HG03159 (cell line): ENCODE data around the gene SARS1.

ENCODE experiments used
- ATAC-seq: cut with Tn5 transposase; IDR thresholded peaks from one replicate; pipeline ENCODE4 v1.9.1; 2021; ENCODE audit warnings: mild to moderate bottlenecking, moderate library complexity; ENCODE audit not compliant: unreplicated experiment

Gene SARS1

GRCh38 chr1:109248797-109249629, 35.3 kb downstream of the SARS1 start, which contains the start of gene CELSR2:
CELSR2 (plus strand) TSS chr1:109249539; CDS start chr1:109250080, 541 bp downstream.
- peak; percentile 66 for ATAC-seq

- peak; percentile 28 for ATAC-seq
These were observed 36.1 kb downstream of the SARS1 start for GRCh38 chr1:109249654-109250401.

- no peak for ATAC-seq
These were observed 36.9 kb downstream of the SARS1 start for GRCh38 chr1:109250454-109251276.

GRCh38 chr1:109251277-109252166, 37.8 kb downstream of the SARS1 start:
- no peak for ATAC-seq

GRCh38 chr1:109252167-109252892, 38.6 kb downstream of the SARS1 start:
- no peak for ATAC-seq

GRCh38 chr1:109252893-109253802, 39.4 kb downstream of the SARS1 start:
- no peak for ATAC-seq

- ATAC-seq: no peak
These were observed 40.3 kb downstream of the SARS1 start for GRCh38 chr1:109253803-109254620.

- ATAC-seq: no peak
These were observed 40.9 kb downstream of the SARS1 start for GRCh38 chr1:109254621-109255096.

GRCh38 chr1:109255097-109255651, 41.5 kb downstream of the SARS1 start:
- no peak for ATAC-seq

- ATAC-seq: no peak
These were observed 42.0 kb downstream of the SARS1 start for GRCh38 chr1:109255678-109256077.

- ATAC-seq: no peak
These were observed 42.4 kb downstream of the SARS1 start for GRCh38 chr1:109256085-109256484.

- ATAC-seq: no peak
These were observed 43.4 kb downstream of the SARS1 start for GRCh38 chr1:109256971-109257681.

- no peak for ATAC-seq
These were observed 44.1 kb downstream of the SARS1 start for GRCh38 chr1:109257682-109258421.

GRCh38 chr1:109258481-109259466, 45.1 kb downstream of the SARS1 start:
- ATAC-seq: no peak
